ENCODE data around the gene WDR1. TPM values are rescaled to one million over a fixed set of nuclear protein-coding genes. Genes with fewer than 3 reads are reported as not detected.

WDR1 gene
- total RNA-seq, 1 experiment from 2014 or later: 367 TPM

DNA sequence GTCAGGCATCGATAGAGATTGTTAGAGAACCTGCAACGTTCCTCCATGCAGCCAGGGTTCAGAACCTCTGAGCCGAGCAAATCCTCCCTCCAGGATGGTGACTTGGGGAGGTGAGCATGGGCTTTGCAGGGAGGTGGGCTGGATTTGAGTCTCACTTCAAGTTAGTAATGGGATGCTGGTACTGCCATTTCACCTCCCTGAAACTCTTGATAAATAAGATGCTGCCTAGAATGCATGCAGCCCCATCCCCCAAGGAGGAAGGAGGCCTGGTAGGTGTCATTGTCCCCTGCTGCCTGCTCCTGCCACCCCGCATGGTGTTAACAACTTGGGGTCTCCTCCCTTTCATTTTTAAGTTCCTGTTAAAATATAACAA lies 59.6 kb downstream of the WDR1 start:
- no peak for DNase-seq
- no peaks in the 10 kb centered on the region for H3K79me2 ChIP-seq (ENCODE audit: insufficient read depth, low read length)
- Mint-ChIP-seq H3K27me3 (ENCODE audit: low read depth) (peaks cover 6% of the 10 kb centered on the region), H3K4me1 (peaks cover 0 to 3% of the 10 kb centered on the region in 2 experiments; a peak in 1 of 4 replicates), H3K9me3 (peaks cover 0 to 3% of the 10 kb centered on the region in 2 experiments; a peak in 3 of 5 replicates), H3K4me3 (no peak overlapping the region), H3K36me3 (ENCODE audit: insufficient read depth in 1 of 3, low read depth in 3 of 3) (0 out of 7 replicates have a peak, but pooled peaks cover 0 to 1% (median 0%) of the 10 kb centered on the region in 3 experiments), H3K27ac (no peak overlapping the region)
- H3K56ac ChIP-seq (ENCODE audit: insufficient read length, low read depth, low read length): no peak overlapping the region
- no peak overlapping the region for H2BK15ac ChIP-seq (ENCODE audit: low read depth, low read length)
- no peak overlapping the region for H3K4ac ChIP-seq (ENCODE audit: low read depth, low read length)
- no peak overlapping the region for H4K8ac ChIP-seq (replicated peaks; ENCODE audit: insufficient read length, low read depth, low read length)
- no peak overlapping the region for H3K9ac ChIP-seq (ENCODE audit: extremely low read depth, insufficient read length, low read length)
- no peak overlapping the region for H2BK120ac ChIP-seq (ENCODE audit: low read depth, low read length, poor library complexity, severe bottlenecking)
- H2BK12ac ChIP-seq (ENCODE audit: insufficient read length, low read depth, low read length): no peak overlapping the region
- no peak overlapping the region for H2AK5ac ChIP-seq (ENCODE audit: insufficient read length, low read length)
- no peaks in the 10 kb centered on the region for H3K23me2 ChIP-seq (ENCODE audit: insufficient read length, low read depth, low read length, poor library complexity, severe bottlenecking)
- no peak overlapping the region for H4K91ac ChIP-seq (ENCODE audit: insufficient read length, low read depth, low read length)
- H3K9me3 ChIP-seq (ENCODE audit: control insufficient read depth, low read depth, low read length): no peaks in the 10 kb centered on the region
- H3K27me3 ChIP-seq (ENCODE audit: insufficient read depth, low read length): no peaks in the 10 kb centered on the region
- no peak overlapping the region for H4K5ac ChIP-seq (ENCODE audit: insufficient read length, low read depth, low read length)
- H2BK5ac ChIP-seq (ENCODE audit: insufficient read length, low read length): no peak overlapping the region
- no peak overlapping the region for H3T11ph ChIP-seq (ENCODE audit: low read length)
- H2AFZ ChIP-seq (ENCODE audit: low read length): no peak overlapping the region
- no peak overlapping the region for H3K14ac ChIP-seq (ENCODE audit: insufficient read depth, low read length)
- H3K27ac ChIP-seq (ENCODE audit: insufficient read length, low read depth, low read length): no peak overlapping the region
- H2BK20ac ChIP-seq (ENCODE audit: low read depth, low read length, poor library complexity, severe bottlenecking): no peak overlapping the region
- no peak overlapping the region for H3K18ac ChIP-seq (ENCODE audit: insufficient read length, low read depth, low read length)
- WGBS (ENCODE audit: extremely low coverage, insufficient read length, low lambda C conversion rate): no CpG with 5 or more reads among the region's 4 CpGs
- TF ChIP-seq, protein P1, sequence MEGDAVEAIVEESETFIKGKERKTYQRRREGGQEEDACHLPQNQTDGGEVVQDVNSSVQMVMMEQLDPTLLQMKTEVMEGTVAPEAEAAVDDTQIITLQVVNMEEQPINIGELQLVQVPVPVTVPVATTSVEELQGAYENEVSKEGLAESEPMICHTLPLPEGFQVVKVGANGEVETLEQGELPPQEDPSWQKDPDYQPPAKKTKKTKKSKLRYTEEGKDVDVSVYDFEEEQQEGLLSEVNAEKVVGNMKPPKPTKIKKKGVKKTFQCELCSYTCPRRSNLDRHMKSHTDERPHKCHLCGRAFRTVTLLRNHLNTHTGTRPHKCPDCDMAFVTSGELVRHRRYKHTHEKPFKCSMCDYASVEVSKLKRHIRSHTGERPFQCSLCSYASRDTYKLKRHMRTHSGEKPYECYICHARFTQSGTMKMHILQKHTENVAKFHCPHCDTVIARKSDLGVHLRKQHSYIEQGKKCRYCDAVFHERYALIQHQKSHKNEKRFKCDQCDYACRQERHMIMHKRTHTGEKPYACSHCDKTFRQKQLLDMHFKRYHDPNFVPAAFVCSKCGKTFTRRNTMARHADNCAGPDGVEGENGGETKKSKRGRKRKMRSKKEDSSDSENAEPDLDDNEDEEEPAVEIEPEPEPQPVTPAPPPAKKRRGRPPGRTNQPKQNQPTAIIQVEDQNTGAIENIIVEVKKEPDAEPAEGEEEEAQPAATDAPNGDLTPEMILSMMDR (conservative IDR thresholded peaks at IDR 0.05): no peak
- H3K23ac ChIP-seq (ENCODE audit: insufficient read length, low read depth, low read length): no peak overlapping the region
- no peak overlapping the region for H3K4me2 ChIP-seq (ENCODE audit: insufficient read depth, insufficient read length, low read length)
- no peaks in the 10 kb centered on the region for H4K20me1 ChIP-seq (ENCODE audit: control insufficient read depth, insufficient read depth, insufficient read length)
- H3K79me1 ChIP-seq (ENCODE audit: insufficient read depth, low read depth, low read length, poor library complexity, severe bottlenecking): no peaks in the 10 kb centered on the region
- no peaks in the 10 kb centered on the region for H3K4me1 ChIP-seq (ENCODE audit: insufficient read depth, low read length)

Measured in H9 (cell line).